Urinary bladder (tissue), 4 donors: Measurements from ENCODE around the gene PAK4. TPM values are rescaled to one million over a fixed set of nuclear protein-coding genes. Genes with fewer than 3 reads are reported as not detected.

Source experiments
- DNase-seq: peaks from one replicate; pipeline ENCODE4 v3.0.0-alpha.2; 2015; ENCODE audit errors: extremely low spot score
- H3K27ac ChIP-seq: one replicate; pipeline ENCODE4 v1.5.1; 2013; ENCODE audit warnings: low read depth, mild to moderate bottlenecking, moderate library complexity
- H3K36me3 ChIP-seq: one replicate; pipeline ENCODE4 v1.6.1; 2013; ENCODE audit warnings: mild to moderate bottlenecking, moderate library complexity; ENCODE audit not compliant: insufficient read depth
- H3K4me1 ChIP-seq: one replicate; pipeline ENCODE4 v1.6.1; 2013; ENCODE audit warnings: mild to moderate bottlenecking, moderate library complexity; ENCODE audit not compliant: insufficient read depth
- H3K4me3 ChIP-seq: one replicate; pipeline ENCODE4 v1.5.1; 2013; ENCODE audit warnings: low read depth, low read length
- WGBS: extraction: QIAGEN DNeasy Blood & Tissue Kit; methylation state at CpG from one replicate; pipeline ENCODE4 v1.1.7; 2013; 5-methylcytosine and 5-hydroxymethylcytosine counted together
- polyA plus RNA-seq: library from polyadenylated mRNA; stranded (reverse); fragments of 200-250 nt; gene quantifications from one replicate; pipeline ENCODE4 v1.2.3, GENCODE V29; 2013
- total RNA-seq: library from RNA; depleted of rRNA; stranded (reverse); fragments of >200 nt; gene quantifications from one replicate; pipeline ENCODE4 v1.2.3, GENCODE V29; 2014
- donor health status: healthy with polysubstance abuse.
- donor health status: healthy.

The PAK4 gene
- total and polyA plus RNA-seq, 2 donors: 7.8 to 33.1 TPM

- 35% methylated on average over 11 of the region's 11 CpGs for WGBS
- Histone ChIP-seq H3K27ac (no peak overlapping the region), H3K36me3 (no peaks in the 10 kb centered on the region), H3K4me1 (no peaks in the 10 kb centered on the region), H3K4me3 (no peak overlapping the region)
- DNase-seq: no peak
Observed at GRCh38 chr19:39190768-39191167, 65.2 kb downstream of the PAK4 start.

GRCh38 chr19:39192846-39193245, 67.3 kb downstream of the PAK4 start:
- DNase-seq: no peak
- no peaks in the 10 kb centered on the region for H3K36me3 ChIP-seq
- H3K27ac ChIP-seq: no peak overlapping the region
- H3K4me1 ChIP-seq: no peaks in the 10 kb centered on the region
- 81% methylated on average over 2 of the region's 2 CpGs for WGBS
- no peak overlapping the region for H3K4me3 ChIP-seq

GRCh38 chr19:39193803-39194202, 68.2 kb downstream of the PAK4 start:
- no peaks in the 10 kb centered on the region for H3K36me3 ChIP-seq
- 33% methylated on average over 8 of the region's 8 CpGs for WGBS
- no peaks in the 10 kb centered on the region for H3K4me1 ChIP-seq
- H3K4me3 ChIP-seq: no peak overlapping the region
- H3K27ac ChIP-seq: no peak overlapping the region
- DNase-seq: no peak

- WGBS: 47% methylated on average over 9 of the region's 9 CpGs
- DNase-seq: no peak
Observed at GRCh38 chr19:39194832-39195542, 69.4 kb downstream of the PAK4 start.

GRCh38 chr19:39195755-39196154, 70.2 kb downstream of the PAK4 start:
- no peak for DNase-seq
- Histone ChIP-seq H3K4me1 (no peaks in the 10 kb centered on the region), H3K36me3 (no peaks in the 10 kb centered on the region), H3K27ac (no peak overlapping the region), H3K4me3 (no peak overlapping the region)
- 47% methylated on average over 9 of the region's 9 CpGs for WGBS

More at GRCh38 chr19:39194832-39195542, 69.4 kb downstream of the PAK4 start:
- no peak overlapping the region for H3K4me3 ChIP-seq
- no peaks in the 10 kb centered on the region for H3K36me3 ChIP-seq
- no peaks in the 10 kb centered on the region for H3K4me1 ChIP-seq
- no peak overlapping the region for H3K27ac ChIP-seq

- Histone ChIP-seq H3K36me3 (no peaks in the 10 kb centered on the region), H3K4me3 (no peak overlapping the region), H3K27ac (no peak overlapping the region), H3K4me1 (no peaks in the 10 kb centered on the region)
- 11% methylated on average over 7 of the region's 7 CpGs for WGBS
- DNase-seq: no peak
Observed at GRCh38 chr19:39196320-39196719, 70.7 kb downstream of the PAK4 start.

- no peaks in the 10 kb centered on the region for H3K4me1 ChIP-seq
- no peaks in the 10 kb centered on the region for H3K36me3 ChIP-seq
- no peak within 1 kb of the TSS for H3K4me3 ChIP-seq
- DNase-seq: no peak
- H3K27ac ChIP-seq: no peak within 1 kb of the TSS
- 3% methylated on average over 51 of the region's 51 CpGs for WGBS
Observed at GRCh38 chr19:39196860-39197562, 71.4 kb downstream of the PAK4 start, which contains the start of gene NCCRP1. Gene NCCRP1 (plus strand): TSS chr19:39196964. CDS start chr19:39196983, 19 bp downstream.

GRCh38 chr19:39197808-39198207, 72.2 kb downstream of the PAK4 start:
- no peak overlapping the region for H3K4me3 ChIP-seq

GRCh38 chr19:39199025-39199424, 73.4 kb downstream of the PAK4 start:
- 25% methylated on average over 11 of the region's 11 CpGs for WGBS
- DNase-seq: no peak

More at GRCh38 chr19:39197808-39198207, 72.2 kb downstream of the PAK4 start:
- Histone ChIP-seq H3K27ac (no peak overlapping the region), H3K36me3 (no peaks in the 10 kb centered on the region), H3K4me1 (no peaks in the 10 kb centered on the region)
- DNase-seq: no peak
- WGBS: 57% methylated on average over 5 of the region's 5 CpGs

GRCh38 chr19:39200066-39200802, 74.6 kb downstream of the PAK4 start:
- DNase-seq: no peak
- WGBS: 83% methylated on average over 32 of the region's 32 CpGs
- no peaks in the 10 kb centered on the region for H3K4me1 ChIP-seq
- no peak overlapping the region for H3K27ac ChIP-seq
- H3K36me3 ChIP-seq: no peaks in the 10 kb centered on the region
- no peak overlapping the region for H3K4me3 ChIP-seq

More at GRCh38 chr19:39199025-39199424, 73.4 kb downstream of the PAK4 start:
- Histone ChIP-seq H3K4me3 (no peak overlapping the region), H3K27ac (no peak overlapping the region), H3K36me3 (no peaks in the 10 kb centered on the region), H3K4me1 (no peaks in the 10 kb centered on the region)

GRCh38 chr19:39200803-39201115, 75.2 kb downstream of the PAK4 start:
- no peak overlapping the region for H3K27ac ChIP-seq
- H3K4me3 ChIP-seq: no peak overlapping the region
- no peak for DNase-seq
- WGBS: 67% methylated on average over 3 of the region's 3 CpGs
- H3K36me3 ChIP-seq: no peaks in the 10 kb centered on the region
- no peaks in the 10 kb centered on the region for H3K4me1 ChIP-seq

- no peak for DNase-seq
- no peak overlapping the region for H3K27ac ChIP-seq
- H3K36me3 ChIP-seq: no peaks in the 10 kb centered on the region
- H3K4me1 ChIP-seq: no peaks in the 10 kb centered on the region
- H3K4me3 ChIP-seq: no peak overlapping the region
- 100% methylated on average over 1 of the region's 1 CpG for WGBS
Observed at GRCh38 chr19:39202998-39203355, 77.4 kb downstream of the PAK4 start.

- H3K4me3 ChIP-seq: no peak within 1 kb of the TSS
- no peak for DNase-seq
- H3K27ac ChIP-seq: no peak within 1 kb of the TSS
- H3K36me3 ChIP-seq: no peaks in the 10 kb centered on the region
- 34% methylated on average over 57 of the region's 57 CpGs for WGBS
- H3K4me1 ChIP-seq: no peaks in the 10 kb centered on the region
Observed at GRCh38 chr19:39203372-39204341, 78.1 kb downstream of the PAK4 start, which contains the start of gene SYCN. Gene SYCN (minus strand): TSS chr19:39204263. CDS start chr19:39204254, 9 bp downstream.
